AG09309 (cell line): ENCODE data around the gene PNMA5.

Experiments
- DNase-seq: peaks from one replicate; pipeline ENCODE4 v3.0.0-alpha.2; 2010; ENCODE audit warnings: low read depth
- H3K4me3 ChIP-seq: 2 replicates; pipeline ENCODE4 v1.5.1; 2011; ENCODE audit warnings: mild to moderate bottlenecking, low read depth, low read length, moderate library complexity; ENCODE audit not compliant: control insufficient read depth
- TF ChIP-seq, protein P1 (sequence below): IDR thresholded peaks from 2 replicates; pipeline ENCODE4 v1.5.1; 2011; ENCODE audit warnings: mild to moderate bottlenecking, low read depth, low read length, inconsistent platforms; ENCODE audit not compliant: insufficient read depth, control insufficient read depth; ENCODE audit errors: missing control alignments

Gene PNMA5

DNA sequence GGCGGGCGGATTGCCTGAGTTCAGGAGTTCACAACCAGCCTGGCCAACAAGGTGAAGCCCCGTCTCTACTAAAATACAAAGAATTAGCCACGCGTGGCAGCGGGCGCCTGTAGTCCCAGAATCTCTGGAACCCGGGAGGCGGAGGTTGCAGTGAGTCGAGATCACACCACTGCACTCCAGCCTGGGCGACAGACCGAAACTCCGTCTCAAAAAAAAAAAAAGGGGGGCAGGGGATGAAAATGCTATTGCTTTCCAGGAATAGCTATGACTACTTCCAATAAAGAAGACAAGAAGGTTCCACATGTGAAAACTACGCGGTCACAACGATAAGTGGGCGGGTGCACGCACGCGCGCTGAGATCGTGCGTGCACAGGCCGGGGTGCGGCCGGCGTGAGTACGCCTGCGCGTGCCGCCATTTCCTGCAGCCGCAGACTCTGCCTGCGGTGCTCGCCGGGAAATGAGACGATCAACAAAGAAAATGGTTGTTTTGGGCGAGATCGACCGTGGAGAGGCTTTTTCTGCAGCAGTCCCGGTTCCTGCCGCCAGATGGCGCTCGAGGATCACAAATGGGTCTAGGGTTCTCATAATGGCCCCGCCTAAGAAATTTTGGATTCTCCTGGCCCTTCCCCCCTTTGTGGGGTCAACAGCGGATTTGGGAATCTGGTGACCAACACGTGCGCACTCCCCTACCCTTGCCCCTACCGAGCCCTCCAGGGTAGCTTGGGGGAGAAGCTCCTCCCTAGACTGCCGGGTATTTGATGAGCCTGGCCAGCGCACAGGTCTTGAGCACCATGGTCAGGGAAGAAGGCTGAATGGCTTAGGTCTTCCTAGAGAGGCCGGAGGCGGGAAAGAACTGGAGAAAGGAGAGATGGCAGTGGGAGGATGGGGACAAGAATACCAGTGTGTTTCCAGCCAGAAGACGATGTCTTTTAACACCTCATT is 35.1 kb downstream of the PNMA5 start:
- H3K4me3 ChIP-seq: peak overlapping the region; percentile 8
- TF ChIP-seq, protein P1, sequence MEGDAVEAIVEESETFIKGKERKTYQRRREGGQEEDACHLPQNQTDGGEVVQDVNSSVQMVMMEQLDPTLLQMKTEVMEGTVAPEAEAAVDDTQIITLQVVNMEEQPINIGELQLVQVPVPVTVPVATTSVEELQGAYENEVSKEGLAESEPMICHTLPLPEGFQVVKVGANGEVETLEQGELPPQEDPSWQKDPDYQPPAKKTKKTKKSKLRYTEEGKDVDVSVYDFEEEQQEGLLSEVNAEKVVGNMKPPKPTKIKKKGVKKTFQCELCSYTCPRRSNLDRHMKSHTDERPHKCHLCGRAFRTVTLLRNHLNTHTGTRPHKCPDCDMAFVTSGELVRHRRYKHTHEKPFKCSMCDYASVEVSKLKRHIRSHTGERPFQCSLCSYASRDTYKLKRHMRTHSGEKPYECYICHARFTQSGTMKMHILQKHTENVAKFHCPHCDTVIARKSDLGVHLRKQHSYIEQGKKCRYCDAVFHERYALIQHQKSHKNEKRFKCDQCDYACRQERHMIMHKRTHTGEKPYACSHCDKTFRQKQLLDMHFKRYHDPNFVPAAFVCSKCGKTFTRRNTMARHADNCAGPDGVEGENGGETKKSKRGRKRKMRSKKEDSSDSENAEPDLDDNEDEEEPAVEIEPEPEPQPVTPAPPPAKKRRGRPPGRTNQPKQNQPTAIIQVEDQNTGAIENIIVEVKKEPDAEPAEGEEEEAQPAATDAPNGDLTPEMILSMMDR: peak; percentile 84
- peak; percentile 52 for DNase-seq

DNA sequence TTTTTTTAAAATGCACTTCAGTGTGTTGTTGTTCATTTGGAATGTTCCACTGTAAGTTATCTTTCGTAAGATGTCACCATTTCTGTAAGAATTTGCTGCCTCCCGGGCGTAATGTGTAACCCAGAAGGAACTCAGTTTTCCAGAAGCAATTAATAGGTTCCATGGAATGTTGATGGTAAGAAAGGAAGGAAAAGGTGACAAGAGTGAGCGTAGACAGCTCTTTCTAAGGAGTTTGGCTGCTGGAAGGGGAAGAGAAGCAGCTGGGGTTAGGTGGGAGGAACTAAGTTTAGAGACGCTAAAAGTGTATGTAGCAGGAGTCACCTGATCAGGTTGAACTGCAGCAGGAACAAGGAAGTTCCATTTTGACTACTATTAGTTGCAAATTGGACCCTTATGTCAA is 35.9 kb downstream of the PNMA5 start:
- H3K4me3 ChIP-seq: no peak overlapping the region
- DNase-seq: no peak
- TF ChIP-seq, protein P1: no peak

DNA sequence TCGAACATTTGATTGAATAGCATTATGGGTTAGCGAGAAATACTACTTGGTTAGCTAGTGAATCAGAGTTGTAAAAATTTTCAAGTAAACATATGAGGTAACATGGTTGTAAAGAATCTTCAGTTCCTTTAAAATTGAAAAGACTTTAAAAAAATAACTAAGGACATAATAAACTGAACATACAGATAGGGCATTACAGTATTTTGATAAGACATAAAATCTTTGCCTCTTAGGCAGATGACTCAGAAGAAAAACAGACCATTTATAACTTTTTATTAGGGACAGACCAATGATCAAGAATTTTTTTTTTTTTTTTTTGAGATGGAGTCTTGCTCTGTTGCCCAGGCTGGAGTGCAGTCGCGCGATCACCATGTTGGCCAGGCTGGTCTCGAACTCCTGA is 43.1 kb downstream of the PNMA5 start:
- TF ChIP-seq, protein P1: no peak
- no peak for DNase-seq
- no peak overlapping the region for H3K4me3 ChIP-seq

DNA sequence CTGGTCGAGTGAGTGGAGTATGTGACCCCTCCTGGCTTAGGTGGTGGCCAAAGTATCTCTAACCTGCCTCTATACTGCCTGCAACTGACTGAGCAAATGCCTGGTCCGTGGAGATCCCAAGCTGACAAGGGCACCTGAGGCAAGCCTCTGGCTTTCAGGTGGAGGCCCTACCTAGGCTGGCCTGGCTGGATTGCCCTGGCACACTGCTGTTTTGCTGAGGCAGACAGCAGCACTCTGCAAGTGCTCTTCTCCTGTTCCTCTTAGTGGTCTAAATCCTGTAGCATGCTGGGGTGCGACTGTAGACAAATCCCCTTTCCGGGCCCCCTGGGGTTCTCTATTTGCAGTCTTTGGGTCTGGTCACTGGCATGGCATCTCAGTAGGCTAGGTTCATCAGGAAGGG is 44.8 kb downstream of the PNMA5 start:
- TF ChIP-seq, protein P1: no peak
- no peak for DNase-seq
- H3K4me3 ChIP-seq: no peak overlapping the region

DNA sequence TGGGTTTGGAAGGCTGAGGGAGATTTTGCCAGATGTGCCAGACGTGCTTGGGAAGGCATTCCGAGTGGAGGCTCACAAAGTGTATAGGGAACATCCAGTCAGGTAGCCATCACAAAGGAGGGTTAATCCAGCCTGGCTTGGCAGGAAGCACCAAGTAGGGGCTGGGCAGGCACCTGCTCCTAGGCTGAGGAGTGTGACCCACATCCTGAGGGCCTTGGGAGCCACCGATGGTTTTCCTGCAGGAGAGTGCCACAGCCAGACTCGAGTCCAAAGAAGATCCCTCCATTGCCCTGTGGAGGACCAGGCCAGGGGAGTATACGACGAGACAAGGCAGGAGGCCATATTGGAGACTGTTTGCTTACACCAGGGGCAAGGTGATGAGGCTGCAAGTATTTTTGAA is 47.2 kb downstream of the PNMA5 start:
- TF ChIP-seq, protein P1: no peak
- no peak for DNase-seq
- H3K4me3 ChIP-seq: no peak overlapping the region

DNA sequence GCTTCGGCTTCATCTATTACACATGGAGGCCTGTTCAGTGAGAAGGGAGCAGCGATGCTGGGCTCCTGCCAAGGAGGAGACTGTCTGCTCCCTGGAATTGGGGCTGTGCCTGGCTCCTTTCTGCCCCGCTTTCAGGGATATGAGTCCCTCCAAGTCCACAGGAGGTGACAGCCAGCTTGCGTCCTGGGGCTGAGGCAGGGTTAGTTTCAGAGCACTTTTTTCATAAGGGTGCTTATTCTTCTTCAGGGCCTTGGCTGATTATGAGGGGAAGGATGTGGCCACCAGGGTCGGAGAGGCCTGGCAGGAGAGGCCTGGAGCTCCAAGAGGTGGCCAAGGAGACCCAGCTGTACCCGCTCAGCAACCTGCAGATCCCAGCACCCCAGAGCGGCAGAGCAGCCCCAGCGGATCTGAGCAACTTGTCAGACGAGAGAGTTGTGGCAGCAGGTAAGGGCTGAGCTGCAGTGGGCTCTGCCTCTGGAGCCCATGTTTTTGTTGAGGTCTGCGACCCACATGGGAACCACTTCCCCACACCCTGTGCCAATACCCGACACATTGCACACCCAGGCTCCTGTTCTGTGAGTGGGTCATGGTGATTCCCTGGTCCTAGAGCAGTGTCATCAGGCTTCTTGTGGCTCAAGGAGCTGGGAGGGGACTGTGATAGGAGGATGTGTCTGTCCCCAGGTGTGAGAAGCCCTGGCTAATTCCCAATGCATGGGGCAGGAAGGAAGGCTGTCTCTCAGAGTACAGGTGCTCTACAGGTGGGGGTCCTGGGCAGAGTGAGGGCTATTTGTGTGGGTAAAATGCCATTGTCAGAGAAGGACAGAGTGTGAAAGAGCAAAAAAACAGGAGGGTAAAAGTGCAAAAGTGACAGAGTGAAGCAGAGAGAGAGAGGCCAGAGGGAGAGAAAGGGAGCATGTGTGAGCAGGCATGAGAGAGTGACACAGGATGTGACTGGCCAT is 48.6 kb downstream of the PNMA5 start:
- TF ChIP-seq, protein P1: no peak
- no peak overlapping the region for H3K4me3 ChIP-seq
- no peak for DNase-seq
